Activated CD4-positive, CD25-positive, alpha-beta regulatory T cell (primary cell): Measurements from ENCODE around the gene WEE2.

Source experiments
- DNase-seq, 4 experiments: peaks; one replicate each; lab custom pipeline; 2025; lab: John Stamatoyannopoulos, UW

The WEE2 gene

DNA sequence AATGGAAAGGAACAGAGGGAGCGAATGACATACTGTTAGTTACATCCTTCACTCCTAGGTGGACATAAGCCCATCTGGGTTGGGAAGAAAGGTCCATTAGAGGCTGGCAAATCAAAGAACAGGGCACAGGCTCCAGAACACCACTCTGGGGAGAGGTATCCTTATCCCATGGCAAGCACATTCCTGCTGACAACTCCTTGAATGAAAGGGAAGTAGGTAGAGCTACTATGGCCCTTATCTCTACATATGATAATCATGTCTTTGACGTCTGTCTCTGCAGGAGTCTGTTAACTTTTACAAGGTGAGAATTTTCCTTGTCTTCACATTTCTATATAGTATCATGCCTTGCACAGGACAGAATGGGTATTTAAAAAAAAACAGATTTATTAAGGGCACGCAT is 16.6 kb upstream of the WEE2 start:
- no peak for DNase-seq

DNA sequence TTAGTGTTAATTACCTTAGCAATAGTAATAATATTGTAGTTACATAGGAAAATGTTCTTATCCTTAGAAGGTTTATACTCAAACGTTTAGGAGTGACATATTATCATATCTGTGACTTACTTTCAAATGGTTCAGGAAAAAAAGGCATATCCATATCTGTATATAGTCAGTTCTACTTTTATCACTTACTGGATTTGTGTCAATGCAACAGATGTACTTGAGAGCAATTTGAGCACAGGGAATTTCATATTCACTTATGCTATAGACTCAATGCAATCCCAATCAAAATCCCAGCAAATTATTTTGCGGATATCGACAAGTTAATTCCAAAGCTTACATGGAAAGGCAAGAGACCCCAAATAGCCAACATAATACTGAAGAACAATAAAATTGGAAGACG is 16.2 kb upstream of the WEE2 start:
- no peak for DNase-seq

DNA sequence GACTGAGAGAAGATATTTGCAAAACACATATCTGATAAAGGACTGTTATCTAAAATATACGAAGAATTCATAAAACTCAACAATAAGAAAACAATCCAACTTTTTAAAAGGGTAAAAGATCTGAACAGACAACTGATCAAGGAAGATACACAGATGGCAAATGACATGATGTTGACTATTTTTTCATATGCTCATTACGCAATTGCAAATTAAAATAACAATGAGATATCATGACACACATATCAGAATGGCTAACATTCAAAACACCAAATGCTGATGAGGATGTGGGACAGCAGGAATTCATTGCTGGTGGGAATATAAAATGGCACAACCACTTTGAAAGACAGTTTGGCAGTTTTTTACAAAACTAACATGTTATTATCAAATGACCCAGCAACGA is 15.1 kb upstream of the WEE2 start:
- no peak for DNase-seq

DNA sequence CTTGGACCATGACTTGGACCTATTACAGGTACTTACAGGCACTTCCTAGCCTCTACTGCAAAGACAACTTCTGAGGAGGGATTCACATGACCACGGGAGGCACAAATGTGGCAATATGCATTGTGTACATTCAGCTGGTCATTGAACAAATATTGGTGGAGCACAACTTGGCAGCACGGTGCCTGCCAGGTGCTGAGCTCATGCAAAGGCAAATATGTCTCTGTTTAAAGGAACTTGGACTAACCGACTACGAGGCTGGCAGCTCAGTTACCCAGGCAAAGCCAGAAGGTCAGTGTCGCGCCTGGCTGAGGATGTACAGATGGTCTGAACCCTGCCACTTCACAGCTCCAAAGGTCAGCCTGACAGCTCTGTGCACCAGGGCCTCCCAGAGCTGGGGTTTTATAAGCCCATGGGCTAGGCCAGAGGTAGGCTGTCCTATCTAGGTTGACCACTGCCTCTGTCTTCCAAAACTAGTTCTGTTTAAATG is 12.3 kb upstream of the WEE2 start:
- DNase-seq = no peak

DNA sequence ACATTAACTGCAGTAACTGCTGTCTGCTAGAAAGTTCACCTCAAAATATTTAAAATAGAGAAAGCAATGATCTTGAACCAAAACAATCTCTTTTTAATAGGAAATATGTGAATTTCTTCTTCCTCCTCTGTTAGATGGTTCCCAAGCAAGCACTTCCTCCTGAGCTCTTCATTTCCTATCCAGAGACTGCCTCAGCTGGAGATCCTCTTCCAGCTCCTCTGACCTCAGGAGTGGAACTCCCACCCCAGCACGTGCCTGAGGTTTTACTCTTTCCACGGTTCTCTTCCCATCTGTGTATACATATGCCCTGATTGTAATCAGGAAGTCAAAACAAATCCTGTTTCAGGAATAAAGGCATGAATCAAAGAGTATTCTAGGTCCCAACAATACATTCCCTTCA is 11.8 kb upstream of the WEE2 start:
- no peak for DNase-seq

DNA sequence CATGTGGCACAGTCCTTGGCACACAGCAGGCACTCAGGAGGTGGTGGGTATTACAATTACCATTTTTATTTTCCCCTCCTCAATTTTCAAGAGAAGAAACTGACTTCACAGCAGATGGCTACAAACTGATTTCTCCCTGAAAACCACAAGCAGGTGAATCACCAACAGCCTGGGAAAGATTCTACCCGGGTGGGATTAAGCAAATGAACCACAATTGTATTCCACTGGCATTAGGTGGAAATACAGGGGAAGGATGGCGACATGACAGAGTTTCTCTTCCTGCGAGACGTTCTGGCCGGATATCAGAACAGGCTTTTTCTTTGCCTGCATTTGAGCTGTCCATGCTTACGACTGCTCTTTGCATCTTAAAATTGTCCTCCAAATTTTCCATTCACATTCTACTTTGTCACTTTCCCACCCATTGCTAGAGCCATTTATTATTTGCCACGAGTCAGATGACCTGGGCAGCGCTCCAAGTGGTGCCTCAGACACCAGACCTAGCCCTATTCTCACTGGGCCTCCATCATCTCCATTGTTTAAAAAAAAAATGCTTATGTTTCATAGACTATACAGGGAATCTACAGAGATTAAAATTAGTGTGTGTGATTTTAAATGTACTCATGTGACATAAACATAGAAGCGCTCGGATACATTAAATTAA is 10.8 kb upstream of the WEE2 start:
- DNase-seq = no peak

DNA sequence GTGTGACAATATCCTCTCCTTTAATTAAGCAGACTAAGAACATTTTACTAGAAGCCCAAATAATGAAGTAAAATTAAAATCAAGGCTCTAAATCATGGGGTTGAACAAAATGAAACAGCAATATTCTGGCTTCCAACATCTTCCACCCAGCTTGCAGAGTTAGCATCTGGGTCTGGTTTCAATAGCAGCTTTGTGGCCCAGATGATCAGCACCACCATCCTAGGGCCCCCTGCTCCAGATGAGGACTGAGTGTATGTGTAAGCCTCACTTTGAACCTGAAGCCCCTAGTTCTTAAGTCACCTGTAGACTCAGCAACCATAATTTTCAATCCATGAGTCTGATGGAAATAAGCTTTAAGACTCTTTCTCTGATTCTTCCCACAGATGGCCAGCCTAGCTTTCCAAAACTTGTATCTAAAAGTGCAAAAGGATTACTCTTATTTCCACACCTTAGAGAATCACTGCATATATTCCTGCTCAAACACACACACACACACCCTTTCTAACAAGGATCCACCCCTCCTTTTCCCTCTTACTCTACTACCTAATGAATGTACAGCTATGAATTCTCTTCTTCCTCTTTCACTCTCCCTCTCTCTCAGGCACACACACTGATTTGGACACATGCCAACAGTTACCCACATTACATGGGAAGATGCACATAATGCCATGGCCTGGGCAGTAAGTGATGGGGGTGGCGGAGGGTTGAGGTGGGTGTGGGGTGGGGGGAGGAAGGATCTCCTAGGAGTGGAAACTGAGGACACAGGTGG is 9.7 kb upstream of the WEE2 start:
- no peak for DNase-seq

DNA sequence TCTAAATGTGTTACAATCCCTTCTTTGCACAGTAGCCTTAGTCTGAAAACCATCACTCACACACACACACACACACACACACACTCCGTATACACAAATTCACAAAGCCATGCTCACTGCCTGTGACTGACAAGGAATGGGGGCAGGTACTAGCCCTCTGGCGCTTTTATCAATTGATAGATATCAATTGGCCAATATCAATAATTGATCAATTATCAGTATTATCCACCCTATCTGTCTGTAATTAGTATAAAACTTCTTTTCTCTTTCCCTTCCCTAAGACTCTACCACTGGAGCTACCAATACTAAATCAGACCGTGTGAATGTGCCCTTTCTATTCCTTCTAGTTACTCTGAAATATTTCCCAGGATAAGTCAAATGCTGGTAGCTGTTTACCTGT is 8.3 kb upstream of the WEE2 start:
- no peak for DNase-seq

DNA sequence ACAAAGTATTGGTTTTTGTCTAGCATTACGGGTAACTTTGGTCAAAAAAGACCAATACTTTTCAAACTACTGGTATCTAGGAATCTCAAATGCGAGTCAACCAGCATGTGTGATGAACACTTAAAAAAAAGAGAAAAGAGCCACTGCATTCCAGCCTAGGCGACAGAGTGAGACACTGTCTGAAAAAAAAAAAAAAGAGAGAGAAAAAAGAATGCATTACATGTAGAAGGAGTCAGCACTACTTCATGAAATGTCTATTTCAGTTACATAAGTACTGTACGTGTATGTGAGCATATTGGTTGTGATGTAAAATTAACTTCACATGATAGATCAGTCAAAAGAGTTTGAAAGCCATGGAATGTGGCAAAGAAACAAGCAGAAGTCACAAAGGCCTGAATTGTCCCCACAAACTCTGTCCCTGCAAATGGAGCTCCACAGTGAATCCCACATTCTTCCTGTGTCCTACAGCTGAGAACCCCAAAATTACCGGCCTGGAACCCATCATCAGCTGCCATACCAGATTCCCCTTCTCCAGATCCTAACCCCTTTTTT is 7.8 kb upstream of the WEE2 start:
- DNase-seq = no peak

DNA sequence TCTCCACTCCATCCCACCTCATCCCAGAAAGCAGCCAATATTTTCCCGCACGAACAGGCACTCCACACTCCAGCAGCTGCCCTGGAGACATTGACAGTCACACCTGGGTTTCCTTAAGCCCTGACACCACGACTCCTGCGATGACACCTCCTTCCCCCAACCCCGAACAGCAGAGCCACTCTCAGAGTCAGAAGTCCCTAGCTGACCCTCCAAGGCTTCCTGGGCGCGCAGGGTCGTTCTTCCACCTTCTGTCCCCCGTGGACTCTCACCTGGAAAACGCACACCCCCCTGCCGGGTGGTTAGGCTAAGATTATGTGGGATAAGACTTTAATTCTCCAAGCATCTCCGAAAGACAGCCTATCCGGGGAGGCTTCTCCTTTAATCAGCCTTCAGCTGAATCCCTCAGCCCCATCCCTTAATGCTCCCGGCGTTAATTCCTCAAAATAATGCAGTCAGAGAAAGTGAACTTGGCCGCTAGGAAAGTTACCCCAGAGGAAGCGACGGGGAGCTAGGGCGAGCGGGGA is 7.2 kb upstream of the WEE2 start:
- no peak for DNase-seq

DNA sequence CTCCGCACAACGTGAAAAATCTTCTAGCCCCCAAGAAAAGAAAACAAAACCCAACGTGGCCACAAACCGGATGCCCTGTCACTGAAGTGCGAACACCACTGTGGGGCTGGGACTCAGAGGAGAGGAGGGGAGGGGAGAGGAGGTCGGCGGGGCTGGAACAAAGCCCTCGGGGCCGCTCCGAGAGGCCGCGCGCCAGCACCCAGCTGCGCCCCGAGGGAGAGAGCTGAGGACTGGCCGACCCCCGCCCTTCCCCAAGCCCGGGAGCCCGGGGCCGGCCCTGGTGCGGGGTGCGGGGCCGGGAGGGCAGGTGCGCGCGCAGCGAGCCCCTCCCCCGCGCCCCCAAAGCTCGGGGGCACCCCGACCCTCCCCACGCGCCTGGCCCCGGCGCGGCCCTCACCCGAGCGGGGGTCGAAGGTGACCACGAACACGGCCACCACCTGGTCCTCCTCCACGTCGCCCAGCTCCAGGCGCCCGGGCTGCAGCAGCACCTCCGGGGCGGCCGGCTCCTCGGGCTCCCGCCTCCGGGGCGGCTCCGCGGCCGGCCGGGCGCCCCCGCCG is 6.6 kb upstream of the WEE2 start:
- peak; percentile 10 to 49 (median 44) for DNase-seq

DNA sequence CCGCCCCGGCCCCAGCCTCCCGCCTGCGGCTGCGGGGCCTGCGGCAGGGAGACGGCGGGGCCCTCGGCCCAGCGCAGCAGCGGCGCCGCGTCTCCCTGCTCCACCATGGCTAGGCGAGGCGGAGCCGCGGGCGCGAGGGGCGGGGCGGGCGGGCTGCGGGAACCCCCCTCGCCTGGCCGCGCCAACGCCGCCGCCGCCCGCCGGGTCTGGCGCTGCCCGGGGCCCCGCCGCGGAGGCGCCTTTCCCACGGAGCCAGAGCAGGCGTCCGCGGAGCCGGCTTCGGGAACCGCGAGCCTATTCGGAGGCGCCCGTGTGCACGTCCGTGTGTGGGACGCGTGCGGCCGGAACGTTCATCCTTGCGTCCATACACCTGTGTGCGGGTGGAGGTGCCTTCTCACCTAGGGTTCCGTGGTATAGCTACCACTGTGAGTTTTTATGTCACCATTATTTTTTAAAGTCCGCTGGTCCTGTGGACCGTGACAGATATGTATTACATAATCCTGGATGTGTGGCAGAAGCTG is 6.0 kb upstream of the WEE2 start, which contains the start of gene DENND11:
DENND11 (minus strand) TSS at position 120 of the 521 bp plus-strand sequence; CDS start at position 107, 13 bp downstream.
- peak; percentile 9 to 48 (median 34) for DNase-seq

DNA sequence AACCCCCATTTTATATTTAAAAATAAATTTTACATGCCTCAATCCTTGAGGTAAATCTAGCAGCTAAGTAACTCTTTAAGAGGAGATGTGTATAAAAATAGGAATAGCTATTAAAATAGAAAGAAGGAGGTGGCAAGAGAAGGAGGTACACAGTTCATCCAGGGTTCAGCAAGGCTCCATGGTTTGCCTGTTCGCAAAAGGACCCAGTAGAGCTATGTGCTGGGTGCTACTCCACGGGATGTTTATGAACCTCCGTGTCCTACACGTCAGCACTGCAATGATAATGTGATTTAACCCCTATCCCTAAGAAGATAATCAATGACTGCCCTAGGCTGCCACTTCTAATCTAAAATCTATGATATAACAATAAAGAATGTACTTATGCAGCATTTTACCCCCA is 5.3 kb upstream of the WEE2 start:
- no peak for DNase-seq

DNA sequence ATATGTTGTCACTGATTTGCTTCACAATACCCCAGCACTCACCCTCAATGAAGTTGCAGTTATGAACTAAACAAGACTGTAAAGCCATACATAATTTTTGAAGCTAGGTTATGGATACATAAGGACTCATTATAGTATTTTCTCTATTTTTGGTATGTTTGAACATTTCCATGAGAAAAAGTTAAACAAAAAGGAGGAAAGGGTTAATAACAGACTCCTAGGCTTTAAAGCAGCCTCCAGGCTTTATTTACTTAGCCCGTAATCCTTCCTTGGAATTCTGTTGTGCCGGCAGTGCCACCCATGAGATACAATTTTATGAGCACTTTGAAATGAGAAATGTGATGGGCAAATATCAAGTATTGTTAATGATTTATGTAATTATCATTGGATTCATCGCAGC is 4.0 kb upstream of the WEE2 start:
- DNase-seq = no peak

DNA sequence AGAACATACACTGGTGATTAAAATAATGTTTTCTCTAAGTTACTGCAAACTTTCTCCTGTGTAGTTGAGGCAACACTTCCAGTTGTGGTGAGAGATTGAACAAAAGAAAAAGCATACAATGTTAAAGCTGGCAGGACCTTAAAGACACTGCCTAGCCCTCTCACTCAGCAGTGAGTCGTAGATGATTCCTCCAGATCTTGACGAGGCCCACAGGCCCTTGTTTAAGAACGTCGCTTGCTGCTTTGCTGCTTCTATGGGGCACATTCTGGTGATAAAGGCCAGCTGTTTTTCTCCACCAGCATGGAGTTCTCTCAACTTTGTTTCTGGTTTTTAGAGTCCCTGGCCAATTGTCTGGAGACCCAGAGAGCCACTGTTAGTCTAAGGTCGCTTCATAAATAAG is 3.4 kb upstream of the WEE2 start:
- no peak for DNase-seq

DNA sequence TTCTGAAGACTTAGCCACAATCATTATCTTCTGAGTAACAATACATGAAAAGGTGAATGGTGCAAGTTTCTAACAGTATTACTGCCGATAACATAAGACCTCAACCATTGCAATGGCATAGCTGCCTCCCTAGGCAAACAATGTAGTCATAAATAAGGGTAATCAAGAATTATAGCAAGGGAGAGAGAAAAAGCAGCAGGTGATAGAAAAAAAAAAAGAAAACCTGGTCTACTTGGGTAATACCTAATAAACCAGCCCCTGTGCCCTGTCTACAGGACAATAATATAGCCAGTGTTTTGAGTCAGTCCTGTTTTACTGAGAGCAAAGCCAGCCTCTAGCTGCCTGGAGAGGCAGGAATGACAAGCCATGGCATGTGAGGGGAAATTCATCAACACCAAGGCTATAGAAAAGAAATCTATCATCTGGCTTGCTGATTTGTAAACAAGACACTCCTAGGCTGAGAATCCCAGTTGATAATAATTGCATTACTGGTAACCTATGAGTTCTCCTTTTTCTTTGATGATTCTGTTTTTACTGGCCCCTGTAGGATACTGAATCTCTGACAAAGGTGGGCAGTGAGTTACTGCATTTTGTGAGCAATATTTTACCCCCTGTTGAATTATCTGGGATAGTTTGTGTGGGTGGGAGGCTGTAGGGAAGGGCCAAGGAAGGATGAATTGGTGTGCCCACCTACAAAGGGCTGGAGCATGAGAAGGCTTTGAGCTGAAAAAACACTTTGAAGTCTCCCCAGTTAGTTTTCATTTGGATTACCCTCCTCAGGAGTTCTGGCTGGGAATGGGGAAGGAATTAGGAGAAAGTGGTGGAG is 1.7 kb upstream of the WEE2 start:
- DNase-seq = no peak

DNA sequence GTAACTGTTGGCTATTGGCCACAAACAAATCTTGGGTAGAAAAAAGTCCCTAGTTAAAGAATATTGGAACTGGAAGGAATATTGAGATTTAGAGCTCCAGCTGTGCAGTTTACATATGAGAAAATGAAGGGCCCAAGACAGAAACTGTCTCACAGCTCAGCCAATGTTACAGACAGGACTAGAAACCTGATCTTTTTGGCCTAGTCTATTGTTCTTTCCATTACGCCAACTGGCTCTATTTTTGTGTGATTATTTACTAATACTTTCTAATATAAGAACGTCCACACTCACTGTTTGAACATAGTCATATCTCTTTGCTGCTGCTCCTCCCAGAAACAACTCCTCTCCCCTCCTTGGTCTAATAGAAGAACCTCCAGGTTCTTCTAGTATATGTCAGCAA is 1.2 kb downstream of the WEE2 start:
- DNase-seq = no peak

DNA sequence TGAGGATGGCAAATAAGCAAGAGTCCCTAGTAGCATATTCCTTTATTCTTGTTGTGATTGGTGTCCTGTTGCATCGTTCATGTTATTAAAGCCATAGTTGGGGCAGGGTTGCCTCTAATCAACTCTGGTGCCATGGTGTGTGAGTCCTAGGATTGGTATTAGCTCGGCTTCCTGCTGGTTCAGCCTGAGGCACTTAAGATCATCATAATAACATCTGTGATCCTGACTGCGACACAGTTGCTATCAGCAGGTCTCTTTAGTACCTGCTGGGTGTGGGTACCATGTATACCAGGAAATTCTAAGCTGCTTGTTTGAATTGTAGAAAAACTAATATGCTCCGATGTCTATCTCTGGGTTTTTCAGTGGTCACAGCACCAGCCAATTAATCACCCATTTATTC is 1.6 kb downstream of the WEE2 start:
- DNase-seq = no peak

DNA sequence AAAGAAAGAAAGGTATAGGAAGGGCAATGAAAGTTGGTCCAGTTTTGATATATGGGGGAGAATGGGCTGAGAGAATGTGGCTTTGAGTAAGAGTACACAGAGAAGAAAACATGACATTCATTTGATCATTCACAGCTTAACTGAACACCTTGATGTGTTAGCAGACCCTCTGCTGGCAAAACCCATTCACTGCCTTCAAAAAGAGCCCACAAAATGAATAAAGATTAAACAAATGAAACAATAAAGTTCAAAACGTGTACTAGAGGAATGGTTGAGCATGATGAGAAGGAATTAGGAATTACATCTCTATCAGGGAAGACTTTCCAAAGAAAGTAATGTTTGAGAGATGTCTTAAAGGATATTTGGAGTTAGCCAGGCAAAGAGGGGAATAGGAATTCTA is 2.1 kb downstream of the WEE2 start:
- DNase-seq = no peak

DNA sequence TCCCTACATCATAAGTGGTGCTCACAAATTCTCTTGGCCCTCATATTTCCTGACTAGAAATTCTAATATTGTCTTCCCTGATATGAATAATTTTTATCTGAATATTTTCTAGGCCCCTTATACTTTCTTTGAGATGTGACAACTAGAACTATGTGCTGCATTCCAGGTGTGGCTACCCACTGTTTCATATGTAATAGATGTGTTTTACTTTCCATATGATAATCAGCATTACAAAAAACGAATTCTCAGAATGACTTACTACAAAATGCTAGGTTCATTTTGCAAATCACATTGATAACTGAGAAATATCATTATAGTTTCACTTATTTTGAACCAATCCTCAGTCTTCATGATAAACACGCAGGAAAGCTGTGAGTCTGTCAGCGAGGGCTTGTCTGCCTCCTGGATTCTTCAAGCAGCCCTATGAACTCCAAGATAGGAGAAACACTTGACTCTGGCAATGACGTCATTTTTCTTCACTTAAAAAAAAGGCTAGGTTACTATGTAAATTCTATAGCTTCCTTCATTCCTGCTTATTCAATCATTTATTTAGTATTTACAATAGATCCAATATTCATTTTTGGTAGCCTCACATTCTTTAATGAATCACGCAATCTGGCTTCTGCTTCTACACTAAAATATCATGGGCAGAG is 4.6 kb downstream of the WEE2 start:
- DNase-seq = no peak

DNA sequence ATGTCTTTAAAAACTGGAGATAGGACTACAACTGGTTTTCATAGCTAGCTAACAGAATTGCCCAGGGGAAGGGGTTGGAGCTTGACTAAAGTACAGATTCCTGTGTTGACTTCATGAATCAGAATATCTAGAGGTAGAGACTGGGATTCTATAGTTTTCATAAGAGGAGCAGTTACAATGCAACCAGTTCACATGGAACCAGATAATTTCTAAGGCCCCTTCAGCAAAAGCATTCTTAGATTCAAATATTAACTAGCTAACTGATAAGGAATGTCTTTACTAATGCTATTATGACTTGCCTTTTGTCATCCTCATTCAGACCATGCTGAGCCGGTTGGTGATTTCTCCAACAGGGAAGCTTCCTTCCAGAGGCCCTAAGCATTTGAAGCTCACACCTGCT is 5.7 kb downstream of the WEE2 start:
- DNase-seq = no peak
